Cardiac fibroblast (primary cell): ENCODE results near the gene TMEM255B.

Source experiments
- DNase-seq, 2 donors: peaks; one replicate each; pipeline versions ENCODE4 v3.0.0 to v3.0.0-alpha.2; 2010; ENCODE audit warnings: low read depth in 2 of 2
- H3K4me3 ChIP-seq, 2 donors: replicated peaks in 1 of 2; 1 replicate in 1 of 2; 2 replicates in 1 of 2; pipeline ENCODE4 v1.5.1; 2011; ENCODE audit warnings: low read depth in 2 of 2, low read length in 2 of 2, mild to moderate bottlenecking in 2 of 2, moderate library complexity in 1 of 2
- CTCF ChIP-seq: IDR thresholded peaks from one replicate; pipeline ENCODE4 v1.5.1; 2011; ENCODE audit warnings: low read depth, mild to moderate bottlenecking, low read length, inconsistent platforms

The TMEM255B gene

GRCh38 chr13:113860665-113861432 lies 101.8 kb downstream of the TMEM255B start:
- H3K4me3 ChIP-seq: no peak overlapping the region
- peak in 1 of 2 donors; percentile 48 for DNase-seq
- TF ChIP-seq CTCF: no peak

GRCh38 chr13:113861433-113862030 lies 102.5 kb downstream of the TMEM255B start:
- no peak overlapping the region for H3K4me3 ChIP-seq
- no peak for TF ChIP-seq CTCF
- no peak for DNase-seq

GRCh38 chr13:113862191-113862930 lies 103.3 kb downstream of the TMEM255B start:
- peak overlapping the region; percentile 57 to 77 for H3K4me3 ChIP-seq
- no peak for DNase-seq
- TF ChIP-seq CTCF: no peak

GRCh38 chr13:113862931-113863523 lies 104.0 kb downstream of the TMEM255B start:
- TF ChIP-seq CTCF: no peak
- H3K4me3 ChIP-seq: peak overlapping the region; percentile 57 to 77
- peak; percentile 31 to 45 for DNase-seq

GRCh38 chr13:113863524-113864272 lies 104.7 kb downstream of the TMEM255B start, which contains the start of gene GAS6:
Gene GAS6, minus strand, starts transcription at chr13:113864076. Its CDS starts 156 bp downstream, at chr13:113863920.
- H3K4me3 ChIP-seq: peak within 1 kb of the TSS; percentile 57 to 77
- no peak for TF ChIP-seq CTCF
- peak; percentile 35 for DNase-seq

- no peak for TF ChIP-seq CTCF
- DNase-seq: peak; percentile 18 to 27
- H3K4me3 ChIP-seq: peak overlapping the region; percentile 51 to 77
Measured at GRCh38 chr13:113864273-113864890, 105.4 kb downstream of the TMEM255B start.
